ENCODE results near the gene FOXG1.

FOXG1 gene

DNA sequence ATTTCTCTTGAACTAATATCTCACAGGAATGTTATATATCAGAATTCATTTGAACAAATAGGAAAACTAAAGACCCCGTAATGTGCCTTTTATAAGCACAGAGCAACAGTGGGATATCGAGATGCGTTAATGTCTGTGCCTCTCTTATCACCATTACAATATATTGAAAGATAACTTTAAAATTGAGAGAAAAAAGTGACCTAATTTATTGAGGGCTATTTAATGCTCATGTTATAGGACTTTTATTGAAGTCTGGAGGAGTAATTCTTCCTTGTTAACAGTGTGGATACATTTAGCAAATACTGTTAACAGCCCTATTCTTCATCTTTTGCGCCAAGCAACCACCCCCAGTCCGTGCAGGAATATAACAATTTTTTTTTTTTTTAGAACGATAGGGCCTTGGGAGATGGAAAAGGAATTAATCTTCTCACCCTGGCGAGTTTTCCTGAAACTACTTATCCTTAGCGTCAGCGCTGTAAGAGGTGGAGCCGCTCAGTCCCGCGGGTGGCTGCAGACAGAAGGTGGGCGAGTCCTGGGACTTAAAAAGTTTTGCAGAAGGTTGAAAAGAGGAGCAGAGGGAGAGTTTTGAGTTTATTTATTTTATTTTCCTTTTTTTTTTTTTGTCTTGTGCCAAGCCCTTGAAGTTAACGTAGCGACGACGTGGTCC is 11.0 kb downstream of the FOXG1 start:
- no peak for DNase-seq

DNA sequence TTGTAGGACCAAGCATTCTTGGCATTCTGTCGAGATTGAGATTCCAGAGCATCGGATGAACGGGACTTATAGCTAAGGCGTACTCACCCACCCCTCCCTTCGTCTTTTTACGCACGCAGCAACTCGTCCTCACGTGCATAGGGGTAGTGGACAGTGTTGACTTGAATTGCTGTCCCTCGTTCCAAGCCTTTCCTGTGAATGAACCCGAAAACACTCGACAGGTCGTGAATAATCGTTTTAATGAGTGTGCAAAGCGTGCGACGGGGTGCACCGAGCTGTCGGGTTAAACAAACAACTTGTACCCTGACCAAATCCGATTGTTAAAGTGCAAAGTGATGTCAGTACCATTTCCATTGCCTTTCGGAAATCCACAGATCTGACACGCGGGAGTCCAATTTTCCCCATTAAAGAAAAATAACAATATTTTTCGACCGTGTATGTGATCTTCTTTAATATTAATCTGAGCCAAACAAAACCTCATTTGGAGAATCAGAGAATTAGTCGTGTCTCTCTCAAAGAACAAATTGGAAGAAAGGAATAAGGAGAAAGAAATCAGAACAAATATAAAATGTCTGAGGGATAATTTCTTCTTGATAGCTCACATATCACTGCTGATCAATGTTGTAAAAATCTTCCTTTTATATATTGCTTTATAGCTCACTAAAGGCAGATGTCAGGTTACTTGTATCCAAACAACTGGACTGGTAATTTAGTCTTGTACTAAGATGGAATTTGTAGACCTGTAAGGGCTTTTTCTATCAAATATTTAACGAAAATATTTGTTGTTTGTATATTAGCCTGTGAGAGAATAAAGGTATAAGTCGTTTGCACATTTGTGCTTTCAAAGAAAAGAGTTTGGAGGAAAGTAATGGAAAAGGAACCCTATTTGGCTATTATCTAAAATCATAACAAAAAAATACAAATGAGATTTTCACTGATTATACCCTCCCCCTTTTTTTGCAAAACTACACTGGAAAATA is 11.8 kb downstream of the FOXG1 start:
- DNase-seq = no peak

DNA sequence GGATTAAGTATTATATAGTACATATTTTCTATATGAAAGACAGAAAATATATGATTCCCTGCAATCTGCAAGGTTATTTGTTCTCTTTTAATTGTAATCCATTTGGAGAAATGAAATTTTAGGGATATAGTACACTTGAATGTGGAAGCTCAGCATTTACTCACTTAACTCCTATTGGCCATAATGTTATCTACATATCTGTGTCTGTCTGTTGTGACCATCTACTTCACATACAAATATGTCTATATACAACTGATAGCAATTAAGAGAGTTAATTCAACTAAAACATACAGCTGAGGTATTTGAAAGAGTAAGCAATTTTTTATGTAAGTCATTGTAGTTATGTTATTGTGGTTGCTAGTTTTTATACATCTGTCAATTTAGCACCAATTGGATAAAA is 12.9 kb downstream of the FOXG1 start:
- DNase-seq = no peak

DNA sequence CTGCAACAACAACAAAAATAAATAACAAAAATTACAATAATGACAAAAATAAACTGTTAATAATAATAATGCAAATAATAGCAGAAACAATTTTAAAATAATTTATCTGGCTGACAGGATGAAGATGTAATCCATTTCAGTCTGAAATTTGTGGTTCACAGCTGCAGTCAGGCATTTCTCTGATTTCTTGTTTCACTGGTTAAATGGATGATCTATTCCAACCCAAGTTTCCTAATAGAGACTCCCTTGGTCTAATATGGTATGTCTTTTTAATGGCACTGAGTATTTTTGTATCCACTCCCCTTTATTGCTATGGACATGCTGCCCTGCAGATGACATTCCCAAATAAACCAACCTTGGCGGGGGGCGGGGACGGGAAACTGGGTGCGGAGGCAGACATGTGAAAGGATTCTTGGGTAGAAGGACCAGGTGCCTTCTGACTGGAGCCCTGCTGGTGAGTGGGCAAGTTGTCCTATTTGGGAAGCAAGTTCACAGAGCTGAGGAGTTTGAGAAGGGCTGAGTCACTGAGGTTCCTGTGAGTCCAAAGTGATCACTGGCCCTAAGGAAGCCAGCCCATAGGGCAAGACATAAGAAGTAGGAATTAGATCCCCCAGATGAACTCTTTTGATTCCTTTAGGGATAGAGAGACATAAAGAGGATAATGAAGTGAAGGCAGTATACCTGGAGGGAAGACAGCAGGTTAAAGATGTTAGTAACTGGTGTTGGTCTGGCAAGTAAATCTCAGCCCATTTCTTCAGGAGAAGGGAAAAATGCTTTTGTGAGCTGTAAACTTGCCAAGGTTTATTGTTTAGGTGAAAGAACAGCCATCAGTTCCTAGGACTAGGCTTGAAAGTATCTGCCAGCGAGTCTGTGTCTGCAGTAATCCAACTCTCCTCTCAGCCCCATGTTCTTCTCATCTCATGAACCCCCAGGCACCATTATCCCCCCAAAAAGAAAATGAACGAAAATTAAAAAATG is 14.5 kb downstream of the FOXG1 start:
- no peak for DNase-seq

DNA sequence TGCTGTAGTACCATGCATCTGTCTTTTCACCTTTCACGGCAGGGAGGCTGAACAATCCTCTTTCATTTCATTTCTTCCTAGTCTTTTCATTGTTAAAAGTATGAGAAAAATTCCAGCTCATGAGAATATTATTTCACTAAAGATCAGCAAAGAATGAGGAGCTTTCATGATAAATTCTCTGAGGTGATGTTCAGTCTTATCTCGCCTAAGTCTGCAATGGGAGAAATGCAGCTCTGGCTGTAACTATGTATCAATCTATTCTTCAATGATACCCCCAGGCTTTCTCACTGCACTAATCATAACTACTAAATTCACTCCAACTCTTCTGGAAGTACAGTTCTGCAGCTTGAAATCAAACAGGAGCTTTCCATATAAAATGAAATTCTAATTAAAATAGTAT is 15.7 kb downstream of the FOXG1 start:
- no peak for DNase-seq

DNA sequence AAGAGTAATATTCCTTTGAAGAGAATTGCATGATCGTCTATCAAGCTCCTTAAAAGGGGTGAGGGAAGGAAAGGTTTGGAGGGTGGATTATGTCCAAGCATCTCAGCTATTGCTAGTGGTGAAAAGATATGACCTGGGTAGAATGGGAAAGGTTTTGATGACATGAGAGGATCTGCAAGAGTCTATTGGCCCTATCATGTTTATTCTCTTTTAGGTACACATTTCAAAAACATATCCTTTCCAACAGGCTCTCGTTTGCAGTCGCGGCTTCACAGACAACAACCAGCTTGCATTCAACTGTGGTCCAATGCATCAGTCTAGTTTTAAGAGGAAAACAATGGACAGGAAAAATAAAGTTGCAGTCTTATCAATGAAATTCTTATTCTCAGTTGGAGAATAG is 17.1 kb downstream of the FOXG1 start:
- no peak for DNase-seq

DNA sequence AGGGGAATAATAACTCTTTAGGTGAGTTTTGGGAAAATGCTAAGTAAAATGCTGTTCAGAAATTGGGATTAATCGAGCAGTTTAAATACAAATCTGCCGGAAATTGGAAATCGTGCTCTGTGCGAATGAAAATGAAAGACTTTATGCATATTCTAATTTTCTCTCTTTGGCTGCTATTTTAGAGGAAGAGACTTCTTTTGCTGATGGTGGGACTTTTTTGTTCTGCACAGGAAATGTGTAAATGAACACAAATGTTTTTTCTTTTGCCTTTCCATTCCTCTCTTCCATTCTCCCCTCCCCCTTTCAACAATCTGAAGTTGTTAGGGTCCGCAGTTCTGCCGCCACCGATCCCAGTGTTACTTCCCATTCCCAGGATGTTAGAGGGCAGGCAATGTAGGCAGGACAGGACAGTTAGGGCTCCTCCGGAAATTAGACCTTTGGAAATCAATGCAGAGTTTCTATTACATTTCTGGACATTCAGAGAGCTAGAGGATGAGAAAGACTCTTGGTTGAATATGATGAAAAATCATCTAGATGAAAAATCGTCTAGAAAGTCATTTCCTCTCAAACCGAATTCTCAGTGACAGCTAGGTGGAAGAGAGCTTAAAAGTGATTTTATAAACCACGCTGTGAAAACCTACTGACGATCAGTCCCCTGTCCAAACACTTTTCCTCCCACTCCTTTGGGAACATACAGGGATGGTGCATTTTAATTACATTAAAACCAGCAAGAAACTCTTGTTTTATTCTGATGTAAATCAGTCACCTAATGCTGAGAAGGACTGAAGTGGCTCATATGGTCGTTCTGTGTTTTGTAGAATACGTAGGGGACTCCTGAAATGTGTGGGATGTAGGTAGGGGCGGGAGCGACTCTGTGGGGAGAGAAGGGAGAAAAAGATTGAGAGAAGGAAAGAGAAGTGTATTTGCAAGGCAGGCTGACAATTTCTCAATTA is 17.8 kb downstream of the FOXG1 start:
- DNase-seq = no peak

DNA sequence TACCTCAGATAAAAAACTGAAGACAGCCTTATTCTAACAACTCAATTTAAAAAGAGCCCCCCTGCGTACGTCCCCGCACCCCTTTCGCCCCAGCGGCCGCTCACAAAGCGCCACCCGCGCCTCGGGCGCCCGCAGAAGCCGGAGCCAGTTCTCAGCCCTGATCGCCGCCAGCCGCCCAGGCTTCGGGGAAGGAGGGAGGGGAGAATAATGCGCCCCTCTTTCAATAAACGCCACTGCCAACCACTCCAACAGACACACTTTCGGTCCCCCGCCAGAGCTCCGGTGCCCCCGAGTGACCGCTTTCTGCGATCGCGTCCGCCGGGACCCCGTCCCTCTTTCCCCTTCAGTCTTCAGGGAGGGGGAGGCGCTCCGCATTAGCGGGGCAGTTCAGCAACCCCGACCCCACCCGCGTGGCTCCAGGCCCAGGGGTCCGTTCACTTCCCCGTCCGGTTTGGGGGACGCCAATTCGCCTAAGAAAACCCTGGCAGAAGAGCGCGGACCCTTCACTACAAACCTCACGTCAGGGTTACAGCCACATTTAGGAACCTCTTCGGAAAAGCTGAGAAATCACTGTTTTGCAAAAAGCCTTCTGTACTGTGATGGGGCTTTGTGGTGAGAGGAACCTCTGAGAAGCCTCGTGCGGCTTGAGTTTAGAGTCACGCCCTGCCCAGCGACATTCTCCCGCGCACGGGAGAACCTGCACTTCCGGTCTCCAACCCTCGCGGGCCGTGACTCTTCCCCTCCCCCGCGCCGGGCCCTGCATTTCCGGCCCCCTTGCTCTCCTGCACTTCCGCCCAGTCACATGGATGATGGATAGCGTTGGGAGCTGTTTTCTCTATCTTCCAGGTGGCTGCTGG is 18.7 kb downstream of the FOXG1 start:
- peak; percentile 17 for DNase-seq

DNA sequence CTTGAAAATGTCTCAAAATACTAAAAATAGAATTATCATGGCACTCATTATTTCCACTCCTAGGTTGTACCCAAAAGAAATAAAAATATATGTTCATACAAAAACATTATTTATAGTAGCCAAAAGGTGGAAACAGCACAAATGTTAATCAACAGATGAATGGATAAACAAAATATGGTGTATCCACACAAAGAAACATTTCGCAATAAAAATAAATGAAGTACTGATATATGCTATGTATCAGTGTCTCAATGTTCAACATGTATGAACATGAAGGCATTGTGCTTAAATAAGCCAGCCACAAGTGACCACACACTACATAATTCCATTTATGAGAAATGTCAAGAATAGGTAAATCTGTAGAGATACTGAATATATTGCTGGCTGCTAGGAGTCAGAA is 40.9 kb downstream of the FOXG1 start:
- no peak for DNase-seq

DNA sequence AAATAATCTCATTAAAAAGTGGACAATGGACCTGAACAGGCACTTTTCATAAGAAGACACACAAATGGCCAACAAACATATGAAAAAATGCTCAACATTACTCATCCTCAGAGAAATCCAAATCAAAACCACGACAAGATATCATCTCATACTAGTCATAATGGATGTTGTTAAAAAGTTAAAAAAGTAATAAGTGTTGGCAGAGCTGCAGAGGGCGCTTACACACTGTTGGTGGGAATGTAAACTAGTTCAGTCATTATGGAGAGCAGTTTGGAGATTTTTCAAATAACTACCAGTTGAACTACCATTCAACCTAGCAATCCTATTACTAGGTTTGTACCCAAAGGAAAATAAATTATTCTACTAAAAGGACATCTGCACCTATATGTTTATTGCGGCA is 47.2 kb downstream of the FOXG1 start:
- peak; percentile 4 for DNase-seq
